Prostate gland (tissue), 2 donors: ENCODE data around the gene FGFR1OP2. TPM values are rescaled to one million over a fixed set of nuclear protein-coding genes. Genes with fewer than 3 reads are reported as not detected.

Source experiments
- DNase-seq: peaks from one replicate; pipeline ENCODE4 v3.0.0-alpha.2; 2019; ENCODE audit warnings: low spot score
- H3K27ac ChIP-seq, 2 donors: fragments of 200-600 bp; sonication (generic); 2 replicates each; pipeline ENCODE4 v1.5.1; 2017 to 2019
- H3K27me3 ChIP-seq: fragments of 200-600 bp; sonication (generic); replicated peaks from 2 replicates; pipeline ENCODE4 v1.5.1; 2019; ENCODE audit not compliant: insufficient read depth
- H3K36me3 ChIP-seq, 2 donors: fragments of 200-600 bp; sonication (generic); 1 replicate in 1 of 2; 2 replicates in 1 of 2; pipeline versions ENCODE4 v1.5.1 to v1.8.1; 2017 to 2019
- H3K4me1 ChIP-seq: fragments of 200-600 bp; sonication (generic); replicated peaks from 2 replicates; pipeline ENCODE4 v1.5.1; 2019
- H3K4me3 ChIP-seq, 2 donors: fragments of 200-600 bp; sonication (generic); 2 replicates each; pipeline ENCODE4 v1.5.1; 2017 to 2019
- H3K9me3 ChIP-seq: fragments of 200-600 bp; sonication (generic); 2 replicates; pipeline ENCODE4 v1.5.1; 2017
- POLR2A ChIP-seq: fragments of 450-650 bp; IDR thresholded peaks from one replicate; pipeline ENCODE4 v1.6.1; 2016; ENCODE audit warnings: antibody characterized with exemption, mild to moderate bottlenecking
- POLR2AphosphoS5 ChIP-seq: sonication (generic); formaldehyde crosslinking; IDR thresholded peaks from one replicate; pipeline ENCODE4 v1.6.1; 2017; ENCODE audit warnings: antibody characterized with exemption
- WGBS: methylation state at CpG from one replicate; pipeline ENCODE4 v1.1.5; 2018; 5-methylcytosine and 5-hydroxymethylcytosine counted together
- intact Hi-C: fragments of 100-400 bp; cut with DNase I; formaldehyde crosslinking; loops from one replicate; pipeline ENCODE4 v1.14.2; 2022
- total RNA-seq, 2 donors: library from RNA; depleted of rRNA; stranded (reverse); fragments of >200 nt; gene quantifications; one replicate each; pipeline ENCODE4 v1.1.0, GENCODE V29; 2016
- TF ChIP-seq, protein P1 (sequence below), 4 experiments: fragments of 200-600 bp in 2 of 4; fragments of 450-650 bp in 2 of 4; sonication (generic) in 2 of 4; IDR thresholded peaks; 1 replicate in 3 of 4; 2 replicates in 1 of 4; pipeline ENCODE4 v1.5.1; 2016 to 2019; ENCODE audit warnings: antibody characterized with exemption in 4 of 4, mild to moderate bottlenecking in 2 of 4, moderate library complexity in 2 of 4

Gene FGFR1OP2
- total RNA-seq, 2 donors from 2014 or later: 45.0 to 64.4 TPM

DNA sequence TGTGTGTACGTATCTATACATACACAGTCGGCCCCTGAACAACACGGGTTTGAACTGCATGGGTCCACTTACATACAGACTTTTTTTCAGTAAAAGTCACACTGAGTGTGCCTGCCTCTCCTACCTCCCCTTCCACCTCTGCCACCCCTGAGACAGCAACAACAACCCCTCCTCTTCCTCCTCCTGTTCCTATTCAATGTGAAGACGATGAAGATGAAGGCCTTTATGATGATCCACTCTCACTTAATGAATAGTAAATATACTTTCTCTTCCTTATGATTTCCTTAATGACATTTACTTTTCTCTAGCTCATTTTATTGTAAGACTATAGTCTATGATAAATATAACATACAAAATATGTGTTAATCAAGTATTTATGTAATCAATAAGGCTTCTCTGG is 50.4 kb downstream of the FGFR1OP2 start:
- H3K27ac ChIP-seq: no peak overlapping the region
- H3K27me3 ChIP-seq: no peaks in the 10 kb centered on the region
- H3K4me3 ChIP-seq: no peak overlapping the region
- H3K9me3 ChIP-seq: no peaks in the 10 kb centered on the region
- no peaks in the 10 kb centered on the region for H3K36me3 ChIP-seq
- TF ChIP-seq POLR2A: no peak
- TF ChIP-seq, protein P1, sequence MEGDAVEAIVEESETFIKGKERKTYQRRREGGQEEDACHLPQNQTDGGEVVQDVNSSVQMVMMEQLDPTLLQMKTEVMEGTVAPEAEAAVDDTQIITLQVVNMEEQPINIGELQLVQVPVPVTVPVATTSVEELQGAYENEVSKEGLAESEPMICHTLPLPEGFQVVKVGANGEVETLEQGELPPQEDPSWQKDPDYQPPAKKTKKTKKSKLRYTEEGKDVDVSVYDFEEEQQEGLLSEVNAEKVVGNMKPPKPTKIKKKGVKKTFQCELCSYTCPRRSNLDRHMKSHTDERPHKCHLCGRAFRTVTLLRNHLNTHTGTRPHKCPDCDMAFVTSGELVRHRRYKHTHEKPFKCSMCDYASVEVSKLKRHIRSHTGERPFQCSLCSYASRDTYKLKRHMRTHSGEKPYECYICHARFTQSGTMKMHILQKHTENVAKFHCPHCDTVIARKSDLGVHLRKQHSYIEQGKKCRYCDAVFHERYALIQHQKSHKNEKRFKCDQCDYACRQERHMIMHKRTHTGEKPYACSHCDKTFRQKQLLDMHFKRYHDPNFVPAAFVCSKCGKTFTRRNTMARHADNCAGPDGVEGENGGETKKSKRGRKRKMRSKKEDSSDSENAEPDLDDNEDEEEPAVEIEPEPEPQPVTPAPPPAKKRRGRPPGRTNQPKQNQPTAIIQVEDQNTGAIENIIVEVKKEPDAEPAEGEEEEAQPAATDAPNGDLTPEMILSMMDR (IDR thresholded peaks at IDR 0.05): no peak
- TF ChIP-seq POLR2AphosphoS5: no peak
- no peak for DNase-seq
- no peaks in the 10 kb centered on the region for H3K4me1 ChIP-seq
- 86% methylated on average over 4 of the region's 4 CpGs for WGBS
- intact Hi-C loops: no loop called here

DNA sequence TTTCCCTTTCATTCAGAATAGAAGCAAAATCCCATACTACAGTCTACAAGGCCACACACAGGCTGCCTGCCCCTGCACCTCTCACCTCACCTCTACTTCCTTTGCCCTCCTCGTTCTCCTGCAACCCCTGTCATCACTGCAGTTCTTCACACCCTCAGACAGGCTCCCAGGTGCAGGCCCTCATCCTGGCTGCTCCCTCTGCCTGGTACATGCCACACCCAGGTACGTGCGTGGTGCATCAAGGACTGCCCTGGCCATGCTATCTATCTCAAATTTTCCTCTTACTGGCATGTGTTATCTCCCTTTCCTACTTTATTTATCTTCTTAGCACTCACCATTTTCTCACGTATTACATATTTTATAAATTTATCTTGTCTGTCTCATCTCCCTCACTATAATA is 51.6 kb downstream of the FGFR1OP2 start:
- Histone ChIP-seq H3K4me1 (no peaks in the 10 kb centered on the region), H3K27ac (no peak overlapping the region), H3K36me3 (no peaks in the 10 kb centered on the region), H3K4me3 (no peak overlapping the region), H3K9me3 (no peaks in the 10 kb centered on the region), H3K27me3 (no peaks in the 10 kb centered on the region)
- DNase-seq: no peak
- TF ChIP-seq, protein P1 (IDR thresholded peaks at IDR 0.05): no peak
- no peak for TF ChIP-seq POLR2AphosphoS5
- intact Hi-C loops: no loop called here
- 86% methylated on average over 4 of the region's 4 CpGs for WGBS

DNA sequence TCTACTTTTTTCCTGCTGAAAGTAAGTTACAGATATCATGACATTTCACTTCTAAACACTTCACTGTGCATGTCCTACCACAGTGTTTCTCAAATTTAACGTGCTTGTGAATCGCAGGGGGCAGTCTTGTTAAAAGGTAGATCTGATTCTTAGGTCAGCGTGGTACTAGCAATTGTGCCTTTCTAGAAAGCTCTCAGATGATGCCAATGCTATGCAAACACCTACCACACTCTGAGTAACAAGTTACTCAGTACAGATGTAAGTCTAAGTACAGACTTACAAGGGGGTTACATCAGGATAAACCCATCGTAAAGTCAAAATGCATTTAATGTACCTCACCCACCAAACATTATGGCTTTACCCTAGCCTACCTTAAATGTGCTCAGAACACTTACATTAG is 53.6 kb downstream of the FGFR1OP2 start:
- intact Hi-C loops: no loop called here
- no peak overlapping the region for H3K27ac ChIP-seq
- DNase-seq: no peak
- 77% methylated on average over 4 of the region's 4 CpGs for WGBS
- no peaks in the 10 kb centered on the region for H3K9me3 ChIP-seq
- H3K36me3 ChIP-seq: no peaks in the 10 kb centered on the region
- no peaks in the 10 kb centered on the region for H3K27me3 ChIP-seq
- H3K4me3 ChIP-seq: no peak overlapping the region
- H3K4me1 ChIP-seq: no peaks in the 10 kb centered on the region
- TF ChIP-seq, protein P1 (IDR thresholded peaks at IDR 0.05): no peak
- TF ChIP-seq POLR2A: no peak
- TF ChIP-seq POLR2AphosphoS5: no peak

DNA sequence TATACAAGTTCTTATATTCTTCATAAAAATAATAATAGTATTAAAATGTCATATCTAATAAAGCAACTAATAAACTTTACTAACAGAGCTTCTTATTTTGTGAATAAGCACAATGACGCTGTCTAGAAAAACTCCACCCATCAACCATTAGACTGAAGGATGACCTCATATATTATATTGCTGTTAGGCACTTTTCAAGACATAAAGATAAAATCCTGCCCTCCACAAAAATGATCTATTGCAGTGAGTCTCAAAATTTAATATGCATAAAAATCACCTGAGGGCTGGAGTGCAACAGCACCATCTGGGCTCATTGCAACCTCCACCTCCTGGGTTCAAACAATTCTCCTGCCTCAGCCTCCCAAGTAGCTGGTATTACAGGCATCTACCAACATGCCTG is 55.8 kb downstream of the FGFR1OP2 start:
- Histone ChIP-seq H3K27ac (no peak overlapping the region), H3K4me1 (no peaks in the 10 kb centered on the region), H3K9me3 (no peaks in the 10 kb centered on the region), H3K4me3 (no peak overlapping the region), H3K36me3 (no peaks in the 10 kb centered on the region), H3K27me3 (no peaks in the 10 kb centered on the region)
- WGBS: 94% methylated on average over 1 of the region's 1 CpG
- intact Hi-C loops: no loop called here
- DNase-seq: no peak
- TF ChIP-seq POLR2AphosphoS5: no peak
- TF ChIP-seq, protein P1 (IDR thresholded peaks at IDR 0.05): no peak
- TF ChIP-seq POLR2A: no peak

DNA sequence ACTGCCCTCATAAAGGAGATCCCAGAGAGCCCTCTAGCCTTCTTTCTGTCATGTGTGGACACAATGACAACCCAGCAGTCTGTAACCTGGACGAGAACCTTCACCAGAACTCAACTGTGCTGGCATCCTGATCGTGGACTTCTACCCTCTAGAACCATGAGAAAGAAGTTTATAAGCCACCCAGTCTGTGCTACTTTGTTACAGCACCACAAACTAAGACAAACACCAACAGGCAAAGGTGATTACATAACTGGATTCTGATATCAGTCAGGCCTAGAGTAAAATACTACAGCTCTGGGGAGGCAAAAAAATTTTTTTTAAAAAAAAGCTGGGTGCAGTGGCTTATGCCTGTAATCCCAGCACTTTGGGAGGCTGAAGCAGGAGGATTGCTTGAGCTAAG is 57.4 kb downstream of the FGFR1OP2 start:
- Histone ChIP-seq H3K4me3 (no peak overlapping the region), H3K27ac (no peak overlapping the region), H3K36me3 (no peaks in the 10 kb centered on the region), H3K27me3 (no peaks in the 10 kb centered on the region), H3K4me1 (no peaks in the 10 kb centered on the region), H3K9me3 (no peaks in the 10 kb centered on the region)
- TF ChIP-seq POLR2A: no peak
- no peak for TF ChIP-seq POLR2AphosphoS5
- TF ChIP-seq, protein P1 (IDR thresholded peaks at IDR 0.05): no peak
- WGBS: 98% methylated on average over 2 of the region's 2 CpGs
- no peak for DNase-seq
- intact Hi-C loops: no loop called here
